Activated CD4-positive, alpha-beta T cell treated with anti-CD3 and anti-CD28 coated beads, Interleukin-2, amount 50 U/mL, for 24 hours (primary cell): Measurements from ENCODE around the gene BIRC5.

Source experiments
- DNase-seq, 2 donors: peaks; one replicate each; pipeline ENCODE4 v3.0.0-alpha.2; 2020; ENCODE audit warnings: low read depth in 1 of 2, low spot score in 1 of 2

BIRC5 gene

GRCh38 chr17:78183916-78184315 lies 30.1 kb upstream of the BIRC5 start:
- DNase-seq: no peak

- no peak for DNase-seq
Observed at GRCh38 chr17:78184351-78184750, 29.7 kb upstream of the BIRC5 start.

GRCh38 chr17:78184868-78185267 lies 29.2 kb upstream of the BIRC5 start:
- no peak for DNase-seq

DNA sequence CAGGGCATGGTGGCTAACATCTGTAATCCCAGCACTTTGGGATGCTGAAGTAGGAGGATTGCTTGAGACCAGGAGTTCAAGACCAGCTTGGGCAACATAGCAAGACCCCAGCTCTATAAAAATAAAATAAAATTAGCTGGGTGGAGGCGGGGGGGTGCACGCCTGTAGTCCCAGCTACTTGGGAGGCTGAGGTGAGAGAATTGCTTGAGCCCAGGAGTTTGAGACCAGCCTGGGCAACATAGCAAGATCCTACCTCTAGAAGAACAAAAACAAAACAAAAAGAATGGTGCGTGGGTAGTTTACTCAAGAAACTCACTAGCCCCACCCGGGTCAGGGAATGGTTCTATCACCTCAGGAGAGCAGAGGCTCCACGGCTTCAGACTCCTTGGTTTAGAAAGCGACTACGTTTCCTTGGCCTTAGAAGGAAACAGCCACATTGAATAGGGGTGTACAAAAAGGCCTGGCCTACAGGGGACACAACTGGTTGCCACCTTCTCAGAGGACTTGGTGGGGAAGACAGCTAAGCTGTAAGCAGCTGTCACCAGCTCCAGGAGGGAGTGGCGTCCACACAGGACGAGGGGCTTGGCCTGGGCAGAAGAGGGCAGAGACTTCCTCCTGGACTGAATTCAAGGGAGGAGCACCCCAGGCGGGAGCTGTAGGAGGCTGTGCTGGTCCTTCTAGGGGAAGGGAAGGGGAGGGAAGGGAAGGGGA lies 27.9 kb upstream of the BIRC5 start:
- no peak for DNase-seq

DNA sequence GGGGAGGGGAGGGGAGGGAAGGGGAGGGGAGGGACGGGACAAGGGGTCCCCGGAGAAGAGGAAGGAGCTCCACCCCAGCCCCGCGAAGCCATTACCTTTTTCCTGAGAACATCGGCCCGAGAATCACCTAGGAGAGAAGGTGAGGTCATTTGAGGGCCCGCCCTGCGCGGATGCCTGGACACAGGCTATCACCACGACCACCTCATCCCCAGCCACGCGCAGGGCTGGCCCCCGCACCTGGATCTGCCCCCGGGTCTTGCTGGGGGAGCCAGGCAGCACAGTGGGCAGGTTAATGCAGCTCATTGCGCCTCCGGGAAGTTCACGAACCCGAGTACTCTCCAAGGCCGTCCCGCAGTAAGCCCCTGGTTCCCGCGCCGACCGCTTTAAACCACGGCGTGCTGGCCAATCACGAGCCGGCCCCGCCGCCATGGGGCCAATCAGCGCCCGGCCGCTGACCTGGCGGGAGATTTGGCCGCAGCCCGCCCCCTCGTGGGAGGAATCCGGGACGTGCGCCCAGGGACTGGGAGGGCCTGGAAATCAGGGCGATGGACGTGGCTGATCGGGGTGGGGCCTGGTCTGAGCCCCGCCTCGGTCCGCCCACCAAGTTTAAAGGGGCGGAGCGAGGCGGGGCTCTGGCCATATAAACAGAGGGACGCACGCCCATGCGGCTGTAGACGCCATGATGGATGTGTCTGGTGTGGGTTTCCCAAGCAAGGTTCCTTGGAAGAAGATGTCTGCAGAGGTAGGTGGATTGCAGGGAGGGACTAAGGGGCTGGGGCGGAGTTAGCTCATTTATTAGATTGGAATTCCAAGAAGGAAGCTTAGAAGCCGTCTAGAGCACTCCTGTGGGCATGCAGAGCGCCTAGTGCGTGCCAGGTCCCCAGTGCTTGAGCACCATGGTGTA lies 27.1 kb upstream of the BIRC5 start, which contains the start of the genes AFMID and TK1:
TSS of gene AFMID (plus strand) at position 671 of the 904 bp plus-strand sequence. CDS start at position 680, 9 bp downstream.
TSS of gene TK1 (minus strand) at position 361 of the 904 bp plus-strand sequence. CDS start at position 303, 58 bp downstream.
- DNase-seq: peak; percentile 75 to 81

DNA sequence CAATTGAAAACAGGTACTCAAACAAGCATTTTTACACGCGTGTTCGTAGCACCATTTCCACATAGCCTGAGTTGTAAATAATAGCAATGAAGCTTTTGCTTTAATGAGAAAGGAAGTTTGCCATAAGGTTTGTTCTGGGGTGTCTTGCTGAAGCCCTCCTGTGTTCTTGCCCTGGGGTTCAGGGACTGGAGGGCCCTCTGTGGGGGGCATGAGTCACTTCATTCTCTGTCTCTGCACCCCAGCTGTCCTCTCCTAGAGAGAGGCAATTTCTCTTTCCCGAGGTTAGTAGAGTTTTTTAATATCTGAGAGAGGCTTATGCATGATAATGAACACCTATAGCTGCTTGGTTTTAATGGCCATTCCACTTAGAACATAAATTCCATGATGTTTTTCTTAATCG lies 17.3 kb upstream of the BIRC5 start:
- DNase-seq: no peak

DNA sequence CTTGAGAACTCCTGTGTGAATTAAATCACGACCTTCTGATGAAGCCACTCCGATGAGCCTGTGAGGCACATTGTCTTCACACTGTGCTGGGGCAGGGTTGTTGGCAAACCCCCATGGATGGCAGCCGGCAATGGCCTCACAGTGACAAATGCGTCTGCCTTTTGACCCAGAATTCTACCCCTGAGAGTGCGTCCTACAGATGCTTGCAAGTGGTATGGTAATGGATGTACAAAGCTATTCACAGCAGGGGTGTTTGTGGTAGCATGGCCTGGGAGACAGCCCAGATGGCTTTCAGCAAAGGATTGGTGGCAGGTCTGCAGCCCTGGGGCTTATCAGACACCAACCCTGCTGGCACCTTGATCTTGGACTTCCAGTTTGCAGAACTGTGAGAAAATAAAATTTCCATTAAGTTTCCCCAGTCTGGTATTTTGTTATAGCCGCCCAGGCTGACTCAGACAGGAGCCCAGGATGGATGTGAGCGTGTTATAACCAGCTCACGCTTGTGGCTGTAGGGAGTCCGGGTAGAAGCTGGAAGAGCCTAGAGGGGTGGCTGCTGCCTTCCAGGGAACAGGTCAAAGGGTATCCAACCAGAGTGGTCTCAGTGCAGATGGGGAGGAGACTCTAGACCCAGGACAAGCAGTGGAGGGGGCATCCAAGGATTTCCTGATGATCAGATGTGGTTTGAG lies 16.8 kb upstream of the BIRC5 start:
- no peak for DNase-seq

- DNase-seq: no peak
Observed at GRCh38 chr17:78200451-78200850, 13.6 kb upstream of the BIRC5 start.

GRCh38 chr17:78202666-78203065 lies 11.4 kb upstream of the BIRC5 start:
- no peak for DNase-seq

DNA sequence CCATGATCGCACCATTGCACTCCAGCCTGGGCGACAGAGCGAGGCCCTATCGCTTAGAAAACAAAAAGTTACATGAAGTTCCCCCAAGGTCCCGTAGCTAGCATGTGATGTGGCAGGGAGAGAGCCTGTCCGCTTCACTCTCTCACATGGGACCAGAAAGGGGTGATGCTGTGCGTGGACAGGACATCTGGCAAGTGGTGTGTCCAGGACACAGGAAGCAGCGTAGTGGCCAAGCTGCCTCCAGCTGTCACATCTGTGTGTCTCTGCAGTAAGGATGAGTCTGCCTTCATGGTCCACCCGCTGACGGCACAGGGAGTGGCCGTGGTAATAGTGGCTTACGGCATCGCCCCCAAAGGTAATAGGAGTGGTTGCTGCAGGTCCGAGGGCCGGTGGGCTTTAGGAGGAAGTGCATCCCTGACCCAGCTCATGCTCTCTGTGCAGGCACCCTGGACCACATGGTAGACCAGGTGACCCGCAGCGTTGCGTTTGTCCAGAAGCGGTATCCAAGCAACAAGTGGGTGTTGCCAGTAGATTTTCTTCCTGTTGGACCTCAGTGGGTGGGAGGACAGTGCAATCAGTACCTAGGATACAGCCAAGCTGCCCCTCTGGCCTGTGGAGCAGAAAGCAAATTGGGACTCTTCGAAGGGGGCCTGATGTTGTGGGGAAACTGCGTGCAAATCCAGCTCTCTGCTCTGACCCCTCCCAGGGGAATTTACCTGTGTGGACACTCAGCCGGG lies 9.5 kb upstream of the BIRC5 start:
- DNase-seq: no peak

DNA sequence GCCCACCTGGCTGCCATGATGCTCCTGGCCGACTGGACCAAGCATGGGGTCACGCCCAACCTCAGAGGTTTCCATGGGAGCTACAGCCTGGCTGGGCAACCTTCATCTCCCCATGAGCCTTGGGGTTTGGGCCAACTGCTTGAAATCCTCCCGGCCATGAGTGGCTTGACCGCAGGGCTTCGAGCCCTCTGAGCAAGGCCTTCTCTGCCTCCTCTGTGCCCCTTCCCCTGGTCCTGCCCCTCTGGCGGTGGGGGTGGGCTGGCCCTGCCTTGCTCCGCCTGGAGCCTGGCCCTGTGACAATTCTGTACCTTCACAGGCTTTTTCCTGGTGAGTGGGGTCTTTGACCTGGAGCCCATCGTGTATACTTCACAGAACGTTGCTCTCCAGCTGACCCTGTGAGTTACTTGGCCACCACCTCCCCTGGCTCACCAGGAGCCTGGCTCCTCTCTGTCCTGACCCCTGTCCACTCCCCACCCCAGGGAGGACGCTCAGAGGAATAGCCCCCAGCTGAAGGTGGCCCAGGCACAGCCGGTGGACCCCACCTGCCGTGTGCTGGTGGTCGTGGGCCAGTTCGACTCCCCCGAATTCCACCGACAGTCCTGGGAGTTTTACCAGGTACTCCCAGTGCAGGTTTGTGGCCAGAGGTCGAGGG lies 8.8 kb upstream of the BIRC5 start:
- DNase-seq: no peak

DNA sequence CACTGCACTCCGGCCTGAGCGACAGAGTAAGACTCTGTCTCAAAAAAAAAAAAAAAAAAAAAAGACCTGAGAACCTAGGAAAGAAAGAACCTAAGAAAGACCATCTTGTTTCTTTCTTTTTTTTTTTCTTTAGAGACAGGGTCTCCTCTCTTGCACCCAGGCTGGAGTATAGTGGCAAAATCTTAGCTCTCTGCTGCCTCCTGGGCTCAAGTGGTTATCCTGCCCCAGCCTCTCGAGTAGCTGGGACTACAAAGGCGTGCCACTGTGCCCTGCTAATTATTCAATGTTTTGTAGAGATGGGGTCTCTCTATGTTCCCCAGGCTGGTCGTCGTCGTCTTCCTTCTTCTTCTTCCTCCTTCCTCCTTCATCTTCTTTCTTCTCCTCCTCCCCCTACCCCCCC lies 7.8 kb upstream of the BIRC5 start:
- DNase-seq: no peak

DNA sequence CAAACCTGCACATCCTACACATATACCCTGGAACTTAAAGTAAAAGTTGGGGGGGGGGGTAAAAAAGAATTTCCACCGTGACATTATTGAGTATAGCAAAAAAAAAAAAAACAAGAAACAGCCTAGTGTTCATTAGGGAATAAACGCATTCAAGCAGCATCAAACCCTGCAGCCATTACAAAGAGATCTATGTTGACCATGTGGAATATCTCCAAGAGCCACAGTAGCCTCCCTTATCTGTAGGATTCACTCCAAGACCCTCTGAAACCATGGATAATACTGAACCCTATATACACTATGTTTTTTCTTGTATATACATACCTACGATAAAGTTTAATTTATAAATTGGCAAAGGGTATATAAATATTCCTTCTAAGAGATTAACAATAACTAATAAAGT lies 5.6 kb upstream of the BIRC5 start:
- DNase-seq: no peak

- no peak for DNase-seq
Observed at GRCh38 chr17:78210111-78210510, 3.9 kb upstream of the BIRC5 start.

- DNase-seq: no peak
Observed at GRCh38 chr17:78211032-78211431, 3.0 kb upstream of the BIRC5 start.

DNA sequence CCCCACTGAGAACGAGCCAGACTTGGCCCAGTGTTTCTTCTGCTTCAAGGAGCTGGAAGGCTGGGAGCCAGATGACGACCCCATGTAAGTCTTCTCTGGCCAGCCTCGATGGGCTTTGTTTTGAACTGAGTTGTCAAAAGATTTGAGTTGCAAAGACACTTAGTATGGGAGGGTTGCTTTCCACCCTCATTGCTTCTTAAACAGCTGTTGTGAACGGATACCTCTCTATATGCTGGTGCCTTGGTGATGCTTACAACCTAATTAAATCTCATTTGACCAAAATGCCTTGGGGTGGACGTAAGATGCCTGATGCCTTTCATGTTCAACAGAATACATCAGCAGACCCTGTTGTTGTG lies 631 bp downstream of the BIRC5 start:
- no peak for DNase-seq

DNA sequence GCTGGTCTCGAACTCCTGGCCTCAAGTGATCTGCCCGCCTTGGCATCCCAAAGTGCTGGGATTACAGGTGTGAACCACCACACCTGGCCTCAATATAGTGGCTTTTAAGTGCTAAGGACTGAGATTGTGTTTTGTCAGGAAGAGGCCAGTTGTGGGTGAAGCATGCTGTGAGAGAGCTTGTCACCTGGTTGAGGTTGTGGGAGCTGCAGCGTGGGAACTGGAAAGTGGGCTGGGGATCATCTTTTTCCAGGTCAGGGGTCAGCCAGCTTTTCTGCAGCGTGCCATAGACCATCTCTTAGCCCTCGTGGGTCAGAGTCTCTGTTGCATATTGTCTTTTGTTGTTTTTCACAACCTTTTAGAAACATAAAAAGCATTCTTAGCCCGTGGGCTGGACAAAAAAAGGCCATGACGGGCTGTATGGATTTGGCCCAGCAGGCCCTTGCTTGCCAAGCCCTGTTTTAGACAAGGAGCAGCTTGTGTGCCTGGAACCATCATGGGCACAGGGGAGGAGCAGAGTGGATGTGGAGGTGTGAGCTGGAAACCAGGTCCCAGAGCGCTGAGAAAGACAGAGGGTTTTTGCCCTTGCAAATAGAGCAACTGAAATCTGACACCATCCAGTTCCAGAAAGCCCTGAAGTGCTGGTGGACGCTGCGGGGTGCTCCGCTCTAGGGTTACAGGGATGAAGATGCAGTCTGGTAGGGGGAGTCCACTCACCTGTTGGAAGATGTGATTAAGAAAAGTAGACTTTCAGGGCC lies 5.5 kb downstream of the BIRC5 start:
- DNase-seq: no peak

DNA sequence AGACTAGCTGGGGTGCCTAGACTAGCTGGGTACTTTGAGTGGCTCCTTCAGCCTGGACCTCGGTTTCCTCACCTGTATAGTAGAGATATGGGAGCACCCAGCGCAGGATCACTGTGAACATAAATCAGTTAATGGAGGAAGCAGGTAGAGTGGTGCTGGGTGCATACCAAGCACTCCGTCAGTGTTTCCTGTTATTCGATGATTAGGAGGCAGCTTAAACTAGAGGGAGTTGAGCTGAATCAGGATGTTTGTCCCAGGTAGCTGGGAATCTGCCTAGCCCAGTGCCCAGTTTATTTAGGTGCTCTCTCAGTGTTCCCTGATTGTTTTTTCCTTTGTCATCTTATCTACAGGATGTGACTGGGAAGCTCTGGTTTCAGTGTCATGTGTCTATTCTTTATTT lies 9.0 kb downstream of the BIRC5 start:
- DNase-seq: no peak

DNA sequence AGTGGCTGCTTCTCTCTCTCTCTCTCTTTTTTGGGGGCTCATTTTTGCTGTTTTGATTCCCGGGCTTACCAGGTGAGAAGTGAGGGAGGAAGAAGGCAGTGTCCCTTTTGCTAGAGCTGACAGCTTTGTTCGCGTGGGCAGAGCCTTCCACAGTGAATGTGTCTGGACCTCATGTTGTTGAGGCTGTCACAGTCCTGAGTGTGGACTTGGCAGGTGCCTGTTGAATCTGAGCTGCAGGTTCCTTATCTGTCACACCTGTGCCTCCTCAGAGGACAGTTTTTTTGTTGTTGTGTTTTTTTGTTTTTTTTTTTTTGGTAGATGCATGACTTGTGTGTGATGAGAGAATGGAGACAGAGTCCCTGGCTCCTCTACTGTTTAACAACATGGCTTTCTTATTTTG lies 9.7 kb downstream of the BIRC5 start:
- no peak for DNase-seq
